ENCODE data around the gene SRSF1. TPM values are rescaled to one million over a fixed set of nuclear protein-coding genes. Genes with fewer than 3 reads are reported as not detected.
A peak's percentile ranks its signal among the peaks of the same experiment; 100 is the strongest.

The SRSF1 gene
- total and polyA plus RNA-seq, 2 of the 4 experiments (the other 2 are of a cell fraction) = 190 to 357 TPM

DNA sequence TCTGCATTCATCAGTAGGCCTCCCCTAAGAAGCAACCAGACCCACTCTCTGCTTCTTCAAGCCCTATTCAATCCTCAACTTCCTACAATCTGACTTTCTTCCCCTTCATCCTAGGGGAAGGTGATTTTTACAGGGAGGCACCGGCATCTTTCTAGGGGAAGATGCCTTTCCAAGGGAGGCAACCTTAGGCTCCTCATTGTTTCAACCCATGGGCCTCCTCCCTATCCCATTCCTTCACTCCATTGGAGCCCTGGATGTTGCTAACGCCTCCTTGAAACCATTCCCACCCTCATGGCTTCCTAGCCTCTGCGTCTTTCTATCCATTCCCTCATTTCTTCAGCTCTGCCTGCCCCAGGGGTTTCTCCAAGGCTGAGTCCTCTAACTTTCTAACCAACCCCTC lies 49.2 kb downstream of the SRSF1 start:
- TF ChIP-seq, protein P1, sequence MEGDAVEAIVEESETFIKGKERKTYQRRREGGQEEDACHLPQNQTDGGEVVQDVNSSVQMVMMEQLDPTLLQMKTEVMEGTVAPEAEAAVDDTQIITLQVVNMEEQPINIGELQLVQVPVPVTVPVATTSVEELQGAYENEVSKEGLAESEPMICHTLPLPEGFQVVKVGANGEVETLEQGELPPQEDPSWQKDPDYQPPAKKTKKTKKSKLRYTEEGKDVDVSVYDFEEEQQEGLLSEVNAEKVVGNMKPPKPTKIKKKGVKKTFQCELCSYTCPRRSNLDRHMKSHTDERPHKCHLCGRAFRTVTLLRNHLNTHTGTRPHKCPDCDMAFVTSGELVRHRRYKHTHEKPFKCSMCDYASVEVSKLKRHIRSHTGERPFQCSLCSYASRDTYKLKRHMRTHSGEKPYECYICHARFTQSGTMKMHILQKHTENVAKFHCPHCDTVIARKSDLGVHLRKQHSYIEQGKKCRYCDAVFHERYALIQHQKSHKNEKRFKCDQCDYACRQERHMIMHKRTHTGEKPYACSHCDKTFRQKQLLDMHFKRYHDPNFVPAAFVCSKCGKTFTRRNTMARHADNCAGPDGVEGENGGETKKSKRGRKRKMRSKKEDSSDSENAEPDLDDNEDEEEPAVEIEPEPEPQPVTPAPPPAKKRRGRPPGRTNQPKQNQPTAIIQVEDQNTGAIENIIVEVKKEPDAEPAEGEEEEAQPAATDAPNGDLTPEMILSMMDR (conservative IDR thresholded peaks at IDR 0.05; ENCODE audit: low read depth, low read length) = no peak
- TF ChIP-seq POLR2A (IDR thresholded peaks at IDR 0.05; ENCODE audit: low read depth, low read length) = no peak
- TF ChIP-seq, protein P2, sequence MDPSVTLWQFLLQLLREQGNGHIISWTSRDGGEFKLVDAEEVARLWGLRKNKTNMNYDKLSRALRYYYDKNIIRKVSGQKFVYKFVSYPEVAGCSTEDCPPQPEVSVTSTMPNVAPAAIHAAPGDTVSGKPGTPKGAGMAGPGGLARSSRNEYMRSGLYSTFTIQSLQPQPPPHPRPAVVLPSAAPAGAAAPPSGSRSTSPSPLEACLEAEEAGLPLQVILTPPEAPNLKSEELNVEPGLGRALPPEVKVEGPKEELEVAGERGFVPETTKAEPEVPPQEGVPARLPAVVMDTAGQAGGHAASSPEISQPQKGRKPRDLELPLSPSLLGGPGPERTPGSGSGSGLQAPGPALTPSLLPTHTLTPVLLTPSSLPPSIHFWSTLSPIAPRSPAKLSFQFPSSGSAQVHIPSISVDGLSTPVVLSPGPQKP (IDR thresholded peaks at IDR 0.05; ENCODE audit: borderline replicate concordance, low read depth, low read length) = no peak
- no peak for TF ChIP-seq MAFK (IDR thresholded peaks at IDR 0.05; ENCODE audit: low read depth, low read length)
- TF ChIP-seq NFE2L2 (IDR thresholded peaks at IDR 0.05; ENCODE audit: low read depth, low read length) = no peak
- no peak for TF ChIP-seq MXI1 (IDR thresholded peaks at IDR 0.05; ENCODE audit: borderline replicate concordance, low read depth, low read length)
- TF ChIP-seq RCOR1 (IDR thresholded peaks at IDR 0.05; ENCODE audit: insufficient replicate concordance, low read length) = no peak
- no peak for TF ChIP-seq MAZ (IDR thresholded peaks at IDR 0.05; ENCODE audit: borderline replicate concordance, low read depth, low read length)
- no peak for TF ChIP-seq BHLHE40 (IDR thresholded peaks at IDR 0.05; ENCODE audit: low read depth, low read length)
- no peak for TF ChIP-seq RFX5 (IDR thresholded peaks at IDR 0.05; ENCODE audit: low read depth, low read length)
- no peak for TF ChIP-seq SMC3 (IDR thresholded peaks at IDR 0.05; ENCODE audit: low read depth, low read length)
- TF ChIP-seq CEBPB (IDR thresholded peaks at IDR 0.05; ENCODE audit: low read depth, low read length) = no peak
- TF ChIP-seq RAD21 (IDR thresholded peaks at IDR 0.05; ENCODE audit: low read length) = no peak
- TF ChIP-seq CHD1 (IDR thresholded peaks at IDR 0.05; ENCODE audit: low read depth, low read length) = no peak
- TF ChIP-seq USF2 (IDR thresholded peaks at IDR 0.05; ENCODE audit: low read depth, low read length) = no peak
- TF ChIP-seq FOS (IDR thresholded peaks at IDR 0.05; ENCODE audit: low read depth, low read length) = no peak
- no peak overlapping the region for H2BK120ac ChIP-seq (ENCODE audit: low read depth, low read length)
- no peak overlapping the region for H3K4me2 ChIP-seq (ENCODE audit: low read depth, low read length)
- no peak overlapping the region for H3K4me3 ChIP-seq (ENCODE audit: insufficient read depth, low read depth, low read length)
- H4K20me1 ChIP-seq (ENCODE audit: insufficient read depth, low read length) = no peaks in the 10 kb centered on the region
- no peak overlapping the region for H2AK9ac ChIP-seq (replicated peaks; ENCODE audit: low read depth, low read length, poor library complexity)
- no CpG with 5 or more reads among the region's 3 CpGs for WGBS, 2 experiments (ENCODE audit: extremely low coverage in 2 of 2, insufficient read length in 1 of 2)
- intact Hi-C loops (cut with micrococcal nuclease) (no loop called here), dilution Hi-C loops (cut with HindIII; ENCODE audit: low sequenced_read_pairs, unreplicated experiment) (no loop called here), in situ Hi-C loops (cut with MboI; ENCODE audit: low sequenced_read_pairs) (no loop called here)
- no peak overlapping the region for H2BK15ac ChIP-seq (ENCODE audit: low read depth, low read length)
- H3K18ac ChIP-seq (ENCODE audit: low read depth, low read length) = no peak overlapping the region
- no peak overlapping the region for H2AFZ ChIP-seq (replicated peaks; ENCODE audit: low read length, poor library complexity)
- no peaks in the 10 kb centered on the region for H3K27me3 ChIP-seq (ENCODE audit: control insufficient read depth, insufficient read depth, low read length)
- no peak overlapping the region for H3K14ac ChIP-seq (replicated peaks; ENCODE audit: low read depth, low read length)
- H3K79me1 ChIP-seq (ENCODE audit: low read depth in 1 of 2, low read length in 2 of 2) = peaks cover 12 to 26% of the 10 kb centered on the region in 2 experiments
- H3K9ac ChIP-seq (ENCODE audit: low read depth, low read length) = no peak overlapping the region
- ChIA-PET CTCF (no interaction called here), POLR2A (ENCODE audit: unreplicated experiment) (no interaction called here)
- H3K27ac ChIP-seq (ENCODE audit: insufficient read depth, low read length) = no peak overlapping the region
- no peak overlapping the region for H3K56ac ChIP-seq (ENCODE audit: extremely low read depth, insufficient read depth, low read length)
- H2BK20ac ChIP-seq (ENCODE audit: low read depth, low read length) = no peak overlapping the region
- no peaks in the 10 kb centered on the region for H3K36me3 ChIP-seq (ENCODE audit: control insufficient read depth, insufficient read depth, low read length)
- H2AK5ac ChIP-seq (ENCODE audit: low read depth, low read length) = no peak overlapping the region
- H2BK5ac ChIP-seq (ENCODE audit: low read depth, low read length, poor library complexity, severe bottlenecking) = no peak overlapping the region
- H4K8ac ChIP-seq (ENCODE audit: low read depth in 2 of 2, low read length in 2 of 2) = no peak overlapping the region
- H4K91ac ChIP-seq (ENCODE audit: insufficient read depth, low read depth, low read length) = no peak overlapping the region
- no TSS peak for BruUV-seq (replicated peaks)
- no peak overlapping the region for H4K5ac ChIP-seq (ENCODE audit: low read depth, low read length)
- H3K9me1 ChIP-seq (ENCODE audit: insufficient read depth, low read length) = peaks cover 11% of the 10 kb centered on the region
- H3K4me1 ChIP-seq (ENCODE audit: control insufficient read depth, insufficient read depth, low read length) = peaks cover 17% of the 10 kb centered on the region
- H3K4ac ChIP-seq (ENCODE audit: low read depth, low read length) = no peak overlapping the region
- H3K23ac ChIP-seq (ENCODE audit: low read depth, low read length) = peak overlapping the region; percentile 16; the same call in 1 of the 2 replicates
- H3K9me3 ChIP-seq (ENCODE audit: control insufficient read depth, insufficient read depth, low read length) = no peaks in the 10 kb centered on the region
- no peak for DNase-seq
- no peak for ATAC-seq (ENCODE audit: low read depth)

Data from IMR-90 (cell line).